HL-60/S4 treated with phorbol 12-myristate 13-acetate at 8.2 ng/mL for 4 days and 3 days (cell line): ENCODE measurements around the gene CEMIP.

Experiments
- in situ Hi-C: fragments of 300-500 bp; cut with MboI; formaldehyde crosslinking; loops from 2 replicates; pipeline ENCODE4 v1.15.0; 2022; ENCODE audit warnings: low sequenced_read_pairs

The CEMIP gene

GRCh38 chr15:80778964-80779657, at the start of gene CEMIP:
TSS of gene CEMIP (plus strand) at chr15:80779370. CDS start at chr15:80873880, 94,510 bp downstream.
- in situ Hi-C loops = no loop called here

GRCh38 chr15:80730387-80730786, 48.8 kb upstream of the CEMIP start:
- in situ Hi-C loops = no loop called here

- in situ Hi-C loops = no loop called here
Measured at GRCh38 chr15:80730926-80731325, 48.2 kb upstream of the CEMIP start.

- in situ Hi-C loops = no loop called here
Measured at GRCh38 chr15:80732167-80732566, 47.0 kb upstream of the CEMIP start.

- in situ Hi-C loops = no loop called here
Measured at GRCh38 chr15:80732818-80733217, 46.4 kb upstream of the CEMIP start.

- in situ Hi-C loops = no loop called here
Measured at GRCh38 chr15:80733460-80733859, 45.7 kb upstream of the CEMIP start.

GRCh38 chr15:80735344-80735743, 43.8 kb upstream of the CEMIP start:
- in situ Hi-C loops = no loop called here

- in situ Hi-C loops = no loop called here
Measured at GRCh38 chr15:80736560-80736959, 42.6 kb upstream of the CEMIP start.

GRCh38 chr15:80739919-80740318, 39.3 kb upstream of the CEMIP start:
- in situ Hi-C loops = no loop called here

- in situ Hi-C loops = no loop called here
Measured at GRCh38 chr15:80742081-80742480, 37.1 kb upstream of the CEMIP start.

- in situ Hi-C loops = no loop called here
Measured at GRCh38 chr15:80743189-80743833, 35.9 kb upstream of the CEMIP start.

- in situ Hi-C loops = no loop called here
Measured at GRCh38 chr15:80744415-80744814, 34.8 kb upstream of the CEMIP start.

- in situ Hi-C loops = no loop called here
Measured at GRCh38 chr15:80744826-80745225, 34.3 kb upstream of the CEMIP start.

GRCh38 chr15:80745888-80746287, 33.3 kb upstream of the CEMIP start:
- in situ Hi-C loops = no loop called here

GRCh38 chr15:80747317-80748053, 31.7 kb upstream of the CEMIP start:
- in situ Hi-C loops = no loop called here

- in situ Hi-C loops = no loop called here
Measured at GRCh38 chr15:80749589-80749988, 29.6 kb upstream of the CEMIP start.

GRCh38 chr15:80750575-80750974, 28.6 kb upstream of the CEMIP start:
- in situ Hi-C loops = no loop called here

GRCh38 chr15:80752204-80752603, 27.0 kb upstream of the CEMIP start:
- in situ Hi-C loops = no loop called here

- in situ Hi-C loops = no loop called here
Measured at GRCh38 chr15:80753161-80753560, 26.0 kb upstream of the CEMIP start.

- in situ Hi-C loops = no loop called here
Measured at GRCh38 chr15:80754014-80754413, 25.2 kb upstream of the CEMIP start.

GRCh38 chr15:80755885-80756284, 23.3 kb upstream of the CEMIP start:
- in situ Hi-C loops = no loop called here
